Measurements from ENCODE around the gene ARHGAP8. TPM values are rescaled to one million over a fixed set of nuclear protein-coding genes. Genes with fewer than 3 reads are reported as not detected.

Gene ARHGAP8
- total and polyA plus RNA-seq, 2 donors (not counting 1 experiment from before 2014, with no cell fraction given): 0.37 TPM; not detected in 1

DNA sequence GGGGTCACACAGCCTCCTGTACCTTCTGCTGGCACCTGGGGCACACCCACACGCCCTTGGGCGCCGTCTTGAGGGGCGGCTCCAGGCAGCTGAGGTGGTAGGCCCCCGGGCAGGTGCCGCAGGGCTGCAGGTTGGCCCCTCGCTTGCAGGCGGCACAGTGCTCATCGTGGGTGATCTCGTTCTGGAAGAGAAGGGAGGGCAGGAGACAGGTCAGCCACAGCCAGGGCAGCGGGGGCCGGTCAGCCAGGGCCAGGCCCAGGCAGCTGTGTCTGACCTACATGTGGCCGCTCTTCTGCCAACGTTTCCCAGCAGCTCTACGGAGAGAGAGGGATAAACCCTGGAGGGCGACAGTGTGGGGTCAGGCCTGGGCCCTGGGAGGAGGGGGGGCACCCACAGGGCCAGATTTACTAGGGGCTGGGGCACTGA is 135.6 kb downstream of the ARHGAP8 start:
- Mint-ChIP-seq H3K9me3 (ENCODE audit: insufficient read depth) (no peaks in the 10 kb centered on the region), H3K27me3 (no peaks in the 10 kb centered on the region), H3K4me3 (no peak overlapping the region), H3K4me1 (no peaks in the 10 kb centered on the region), H3K27ac (no peak overlapping the region)
- ChIA-PET POLR2A (no interaction called here), CTCF (no interaction called here)
- H3K36me3 ChIP-seq (replicated peaks in 1 of 2; ENCODE audit: control extremely low read depth in 1 of 2, control insufficient read depth in 1 of 2, extremely low read depth in 1 of 2, insufficient read depth in 2 of 2, low read length in 1 of 2): no peaks in the 10 kb centered on the region
- no peak for DNase-seq
- no peaks in the 10 kb centered on the region for H3K79me2 ChIP-seq (ENCODE audit: control insufficient read depth, insufficient read depth, low read length)
- H3K27me3 ChIP-seq (replicated peaks in 1 of 4; ENCODE audit: control extremely low read depth in 1 of 4, control insufficient read depth in 3 of 4, insufficient read depth in 4 of 4, low read length in 3 of 4): no peaks in the 10 kb centered on the region
- H3K4me3 ChIP-seq (ENCODE audit: control extremely low read depth in 1 of 5, extremely low read depth in 1 of 5, insufficient read depth in 1 of 5, low read depth in 2 of 5, low read length in 4 of 5): no peak overlapping the region
- H3K9ac ChIP-seq (ENCODE audit: low read length): no peak overlapping the region
- H4K20me1 ChIP-seq (ENCODE audit: control insufficient read depth, insufficient read depth, low read length, poor library complexity, severe bottlenecking): no peaks in the 10 kb centered on the region
- no peaks in the 10 kb centered on the region for H3K4me1 ChIP-seq (ENCODE audit: control insufficient read depth in 2 of 2, insufficient read depth in 2 of 2, low read length in 2 of 2)
- TF ChIP-seq EZH2 (IDR thresholded peaks at IDR 0.05; ENCODE audit: borderline replicate concordance, insufficient read depth, low read depth, low read length, poor library complexity, severe bottlenecking): no peak
- TF ChIP-seq, protein P1, sequence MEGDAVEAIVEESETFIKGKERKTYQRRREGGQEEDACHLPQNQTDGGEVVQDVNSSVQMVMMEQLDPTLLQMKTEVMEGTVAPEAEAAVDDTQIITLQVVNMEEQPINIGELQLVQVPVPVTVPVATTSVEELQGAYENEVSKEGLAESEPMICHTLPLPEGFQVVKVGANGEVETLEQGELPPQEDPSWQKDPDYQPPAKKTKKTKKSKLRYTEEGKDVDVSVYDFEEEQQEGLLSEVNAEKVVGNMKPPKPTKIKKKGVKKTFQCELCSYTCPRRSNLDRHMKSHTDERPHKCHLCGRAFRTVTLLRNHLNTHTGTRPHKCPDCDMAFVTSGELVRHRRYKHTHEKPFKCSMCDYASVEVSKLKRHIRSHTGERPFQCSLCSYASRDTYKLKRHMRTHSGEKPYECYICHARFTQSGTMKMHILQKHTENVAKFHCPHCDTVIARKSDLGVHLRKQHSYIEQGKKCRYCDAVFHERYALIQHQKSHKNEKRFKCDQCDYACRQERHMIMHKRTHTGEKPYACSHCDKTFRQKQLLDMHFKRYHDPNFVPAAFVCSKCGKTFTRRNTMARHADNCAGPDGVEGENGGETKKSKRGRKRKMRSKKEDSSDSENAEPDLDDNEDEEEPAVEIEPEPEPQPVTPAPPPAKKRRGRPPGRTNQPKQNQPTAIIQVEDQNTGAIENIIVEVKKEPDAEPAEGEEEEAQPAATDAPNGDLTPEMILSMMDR (IDR thresholded peaks at IDR 0.05): no peak
- intact Hi-C loops (cut with micrococcal nuclease): no loop called here
- no peak overlapping the region for H3K4me2 ChIP-seq (replicated peaks; ENCODE audit: low read depth, low read length, poor library complexity, severe bottlenecking)
- H2AFZ ChIP-seq (ENCODE audit: insufficient read depth, low read depth, low read length, poor library complexity, severe bottlenecking): no peak overlapping the region
- no peak for ATAC-seq (ENCODE audit: low read depth)
- H3K9me3 ChIP-seq (ENCODE audit: control extremely low read depth in 1 of 3, control insufficient read depth in 2 of 3, insufficient read depth in 1 of 3, low read length in 2 of 3): peaks cover 0 to 7% (median 0%) of the 10 kb centered on the region in 3 donors
- no peak overlapping the region for H3K27ac ChIP-seq (ENCODE audit: low read length in 2 of 2)
- 93% methylated on average over 16 of the region's 16 CpGs for WGBS (ENCODE audit: insufficient coverage)

DNA sequence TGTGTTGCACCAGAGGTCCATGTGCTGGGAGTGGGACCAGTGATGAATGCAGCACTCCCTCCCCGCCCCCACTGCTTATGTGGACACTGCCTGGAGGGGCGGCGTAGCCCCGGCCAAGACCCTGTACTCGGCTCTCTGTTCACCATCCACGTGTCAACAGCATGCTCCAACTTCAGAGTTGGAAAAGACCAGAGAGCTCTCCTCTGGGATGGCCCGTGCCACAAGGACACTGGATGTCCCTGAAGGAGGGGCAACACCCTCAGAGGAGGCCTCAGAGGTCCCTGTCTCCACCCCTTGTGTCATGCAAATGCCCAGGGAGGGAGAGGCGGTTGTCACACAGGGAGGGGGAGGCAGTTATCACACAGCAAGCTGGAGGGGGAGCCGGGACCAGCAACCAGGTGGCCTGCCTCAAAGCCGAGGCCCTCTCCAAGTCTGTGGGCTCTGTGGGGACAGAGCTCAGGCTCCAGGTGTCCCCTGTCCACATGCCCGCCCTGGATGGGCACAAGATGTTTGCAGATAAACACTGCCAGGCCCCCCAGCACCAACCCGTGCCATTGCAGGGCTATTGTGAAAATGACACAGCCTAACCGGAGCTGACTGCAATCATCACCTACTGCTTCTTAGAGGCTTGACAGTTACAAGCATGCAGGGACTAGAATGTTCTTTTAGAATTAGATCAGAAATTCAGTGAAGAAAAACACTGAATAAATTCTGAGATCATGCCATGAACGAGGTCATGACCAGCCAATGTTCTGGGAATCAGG is 136.3 kb downstream of the ARHGAP8 start:
- H3K27ac Mint-ChIP-seq: no peak overlapping the region
- intact Hi-C loops (cut with micrococcal nuclease): no loop called here
- no peak overlapping the region for H2AFZ ChIP-seq (ENCODE audit: insufficient read depth, low read depth, low read length, poor library complexity, severe bottlenecking)
- POLR2A ChIA-PET: no interaction called here
- no peaks in the 10 kb centered on the region for H3K27me3 Mint-ChIP-seq
- no peaks in the 10 kb centered on the region for H3K9me3 Mint-ChIP-seq (ENCODE audit: insufficient read depth)
- H3K27me3 ChIP-seq (replicated peaks in 1 of 4; ENCODE audit: control extremely low read depth in 1 of 4, control insufficient read depth in 3 of 4, insufficient read depth in 4 of 4, low read length in 3 of 4): no peaks in the 10 kb centered on the region
- H3K4me1 Mint-ChIP-seq: no peaks in the 10 kb centered on the region
- H3K4me2 ChIP-seq (replicated peaks; ENCODE audit: low read depth, low read length, poor library complexity, severe bottlenecking): no peak overlapping the region
- H3K27ac ChIP-seq (ENCODE audit: low read length in 2 of 2): no peak overlapping the region
- H3K9ac ChIP-seq (ENCODE audit: low read length): no peak overlapping the region
- peaks cover 0 to 7% (median 0%) of the 10 kb centered on the region in 3 donors for H3K9me3 ChIP-seq (ENCODE audit: control extremely low read depth in 1 of 3, control insufficient read depth in 2 of 3, insufficient read depth in 1 of 3, low read length in 2 of 3)
- DNase-seq (no peak), ATAC-seq (ENCODE audit: low read depth) (no peak)
- no peaks in the 10 kb centered on the region for H3K4me1 ChIP-seq (ENCODE audit: control insufficient read depth in 2 of 2, insufficient read depth in 2 of 2, low read length in 2 of 2)
- no peaks in the 10 kb centered on the region for H3K36me3 ChIP-seq (replicated peaks in 1 of 2; ENCODE audit: control extremely low read depth in 1 of 2, control insufficient read depth in 1 of 2, extremely low read depth in 1 of 2, insufficient read depth in 2 of 2, low read length in 1 of 2)
- H3K4me3 Mint-ChIP-seq: no peak overlapping the region
- TF ChIP-seq, protein P1 (IDR thresholded peaks at IDR 0.05): no peak
- no peak for TF ChIP-seq EZH2 (IDR thresholded peaks at IDR 0.05; ENCODE audit: borderline replicate concordance, insufficient read depth, low read depth, low read length, poor library complexity, severe bottlenecking)
- WGBS (ENCODE audit: insufficient coverage): 84% methylated on average over 13 of the region's 14 CpGs
- no peaks in the 10 kb centered on the region for H4K20me1 ChIP-seq (ENCODE audit: control insufficient read depth, insufficient read depth, low read length, poor library complexity, severe bottlenecking)
- no peaks in the 10 kb centered on the region for H3K79me2 ChIP-seq (ENCODE audit: control insufficient read depth, insufficient read depth, low read length)
- CTCF ChIA-PET: no interaction called here
- no peak overlapping the region for H3K4me3 ChIP-seq (ENCODE audit: control extremely low read depth in 1 of 5, extremely low read depth in 1 of 5, insufficient read depth in 1 of 5, low read depth in 2 of 5, low read length in 4 of 5)

Data from B cell (primary cell).